ENCODE measurements around the gene CCDC15. TPM values are rescaled to one million over a fixed set of nuclear protein-coding genes. Genes with fewer than 3 reads are reported as not detected.
A peak's percentile ranks its signal among the peaks of the same experiment; 100 is the strongest.

Gene CCDC15
- total and polyA plus RNA-seq, 2 of the 13 experiments (the other 11 are each of a cell fraction or from before 2014, with no cell fraction given): 2.2 to 4.6 TPM

- no peak for TF ChIP-seq PRDM10 (CRISPR knock-in tag; IDR thresholded peaks at IDR 0.05; ENCODE audit: low read depth)
- TF ChIP-seq DPF2 (CRISPR knock-in tag; IDR thresholded peaks at IDR 0.05; ENCODE audit: borderline replicate concordance, low read depth): 0 out of 2 replicates have a peak, but pooled peaks have one; percentile 14
- TF ChIP-seq SMAD9 (CRISPR knock-in tag; IDR thresholded peaks at IDR 0.05): no peak
- no peak for TF ChIP-seq ZNF674 (CRISPR knock-in tag; IDR thresholded peaks at IDR 0.05; ENCODE audit: low read depth)
- no peak for TF ChIP-seq MATR3 (CRISPR knock-in tag; IDR thresholded peaks at IDR 0.05)
- TF ChIP-seq ZFP36L1 (CRISPR knock-in tag; IDR thresholded peaks at IDR 0.05): no peak
- TF ChIP-seq ZBTB40 (IDR thresholded peaks at IDR 0.05): no peak
- no peak for TF ChIP-seq ZBTB40 (CRISPR knock-in tag; IDR thresholded peaks at IDR 0.05)
- no peak for TF ChIP-seq SATB2 (CRISPR knock-in tag; IDR thresholded peaks at IDR 0.05)
- TF ChIP-seq ZC3H4 (CRISPR knock-in tag; IDR thresholded peaks at IDR 0.05; ENCODE audit: borderline replicate concordance): no peak
- no peak for TF ChIP-seq ZNF383 (CRISPR knock-in tag; IDR thresholded peaks at IDR 0.05; ENCODE audit: borderline replicate concordance)
- TF ChIP-seq ZNF713 (CRISPR knock-in tag; IDR thresholded peaks at IDR 0.05): no peak
- no peak for TF ChIP-seq GTF3A (CRISPR knock-in tag; conservative IDR thresholded peaks at IDR 0.05)
- TF ChIP-seq ZFP82 (CRISPR knock-in tag; IDR thresholded peaks at IDR 0.05; ENCODE audit: borderline replicate concordance): no peak
- TF ChIP-seq HNF4A (CRISPR knock-in tag; IDR thresholded peaks at IDR 0.05): peak; percentile 66
- no peak for TF ChIP-seq RFX5 (IDR thresholded peaks at IDR 0.05; ENCODE audit: low read depth, low read length)
- no peak for TF ChIP-seq ADNP (CRISPR knock-in tag; IDR thresholded peaks at IDR 0.05)
Measured at GRCh38 chr11:124934862-124935547, 19.0 kb upstream of the CCDC15 start (continued).

Measured in HepG2 (cell line).